GM21723 (cell line): Measurements from ENCODE around the gene SERPINH1.

Experiments
- ATAC-seq: cut with Tn5 transposase; IDR thresholded peaks from one replicate; pipeline ENCODE4 v1.9.1; 2021; ENCODE audit warnings: mild to moderate bottlenecking, moderate library complexity; ENCODE audit not compliant: unreplicated experiment

The SERPINH1 gene

GRCh38 chr11:75532200-75533048 lies 29.6 kb upstream of the SERPINH1 start:
- no peak for ATAC-seq

GRCh38 chr11:75533896-75534258 lies 28.2 kb upstream of the SERPINH1 start:
- ATAC-seq = no peak

- ATAC-seq = no peak
Measured at GRCh38 chr11:75534259-75535069, 27.6 kb upstream of the SERPINH1 start.

GRCh38 chr11:75535071-75535470 lies 27.0 kb upstream of the SERPINH1 start:
- ATAC-seq = no peak

GRCh38 chr11:75536786-75537641 lies 25.0 kb upstream of the SERPINH1 start:
- peak; percentile 83 for ATAC-seq

GRCh38 chr11:75537740-75538139 lies 24.3 kb upstream of the SERPINH1 start:
- no peak for ATAC-seq

- ATAC-seq = no peak
Measured at GRCh38 chr11:75538150-75538942, 23.7 kb upstream of the SERPINH1 start.

GRCh38 chr11:75539459-75540334 lies 22.4 kb upstream of the SERPINH1 start:
- no peak for ATAC-seq

- no peak for ATAC-seq
Measured at GRCh38 chr11:75541193-75542087, 20.6 kb upstream of the SERPINH1 start.

- no peak for ATAC-seq
Measured at GRCh38 chr11:75542088-75542438, 20.0 kb upstream of the SERPINH1 start.

- no peak for ATAC-seq
Measured at GRCh38 chr11:75543806-75544205, 18.2 kb upstream of the SERPINH1 start.

- ATAC-seq = no peak
Measured at GRCh38 chr11:75547177-75547576, 14.9 kb upstream of the SERPINH1 start.

GRCh38 chr11:75547617-75548058 lies 14.4 kb upstream of the SERPINH1 start:
- no peak for ATAC-seq

GRCh38 chr11:75548595-75549272 lies 13.3 kb upstream of the SERPINH1 start:
- ATAC-seq = no peak

- ATAC-seq = no peak
Measured at GRCh38 chr11:75549370-75549958, 12.6 kb upstream of the SERPINH1 start.

GRCh38 chr11:75553182-75553581 lies 8.9 kb upstream of the SERPINH1 start:
- no peak for ATAC-seq

GRCh38 chr11:75553889-75554257 lies 8.2 kb upstream of the SERPINH1 start:
- ATAC-seq = no peak
